K562 (cell line): ENCODE data around the gene TECPR2. TPM values are rescaled to one million over a fixed set of nuclear protein-coding genes. Genes with fewer than 3 reads are reported as not detected.

Experiments used
- FOXA3 ChIP-seq, 2 experiments: fragments of 450-650 bp in 1 of 2; sonication (generic) in 1 of 2; formaldehyde crosslinking; IDR thresholded peaks in 1 of 2; conservative IDR thresholded peaks in 1 of 2; 2 replicates each; pipeline versions ENCODE4 v1.4.0 to v1.8.0; 2020 to 2022; ENCODE audit warnings: mild to moderate bottlenecking in 2 of 2, missing genetic modification reagents in 1 of 2
- HDAC1 ChIP-seq, 2 experiments: fragments of 450-650 bp; IDR thresholded peaks; 2 replicates each; pipeline ENCODE4 v1.6.1; 2016 to 2017; ENCODE audit warnings: inconsistent platforms in 1 of 2, mild to moderate bottlenecking in 1 of 2, moderate library complexity in 1 of 2
- ILK ChIP-seq: fragments of 450-650 bp; IDR thresholded peaks from 2 replicates; pipeline ENCODE4 v1.6.1; 2016; ENCODE audit warnings: missing genetic modification characterization, low read depth, mild to moderate bottlenecking, missing compliant biosample characterization, moderate library complexity, borderline replicate concordance
- KLF10 ChIP-seq: fragments of 250-450 bp; sonication (Bioruptor Pico); IDR thresholded peaks from 2 replicates; pipeline ENCODE4 v1.6.1; 2021; ENCODE audit warnings: matching md5 sums
- MTA3 ChIP-seq: fragments of 450-650 bp; formaldehyde crosslinking; IDR thresholded peaks from 2 replicates; pipeline ENCODE4 v1.6.1; 2017; ENCODE audit warnings: mild to moderate bottlenecking, borderline replicate concordance
- NFE2L1 ChIP-seq: fragments of 450-650 bp; IDR thresholded peaks from 2 replicates; pipeline ENCODE4 v1.6.1; 2016; ENCODE audit warnings: missing genetic modification characterization, low read depth, mild to moderate bottlenecking, missing compliant biosample characterization, moderate library complexity, borderline replicate concordance
- PHB ChIP-seq: fragments of 250-450 bp; sonication (Bioruptor Pico); IDR thresholded peaks from 2 replicates; pipeline ENCODE4 v1.5.0; 2021
- RFX1 ChIP-seq: fragments of 450-650 bp; IDR thresholded peaks from 2 replicates; pipeline ENCODE4 v1.6.1; 2016; ENCODE audit warnings: mild to moderate bottlenecking, moderate library complexity
- SMARCA4 ChIP-seq: fragments of 450-650 bp; IDR thresholded peaks from 2 replicates; pipeline ENCODE4 v1.6.1; 2016
- polyA plus RNA-seq, 8 experiments: library from polyadenylated mRNA; depleted of rRNA in 4 of 8; stranded (reverse) in 5 of 8; unstranded in 3 of 8; fragments of >200 nt; fragmentation: Nextera tagmentation in 2 of 8; fragmentation: Illumina TruSeq in 1 of 8; extraction: Ambion mirVana in 2 of 8; extraction: Trizol in 1 of 8; gene quantifications; 2 replicates each; pipeline versions ENCODE4 v1.2.1 to v1.2.3, GENCODE V29; 2011 to 2014; ENCODE audit warnings: inconsistent platforms in 1 of 8, missing spikeins in 1 of 8
- total RNA-seq, 7 experiments: library from RNA; depleted of rRNA in 6 of 7; stranded (reverse); fragments of >200 nt in 6 of 7; fragmentation: Illumina TruSeq in 2 of 7; extraction: Trizol in 2 of 7; gene quantifications; 2 replicates each; pipeline versions ENCODE4 v1.2.1 to v1.2.3, GENCODE V29; 2011 to 2021; ENCODE audit warnings: low replicate concordance in 1 of 7
- TF ChIP-seq, protein P1 (sequence below): sonication (generic); IDR thresholded peaks from 2 replicates; pipeline ENCODE4 v1.6.1; 2016
- TF ChIP-seq, protein P2 (sequence below), 2 experiments: fragments of 200-800 bp in 1 of 2; sonication (Bioruptor generic) in 1 of 2; sonication (generic) in 1 of 2; formaldehyde crosslinking in 1 of 2; IDR thresholded peaks in 1 of 2; conservative IDR thresholded peaks in 1 of 2; 2 replicates each; pipeline versions ENCODE4 v1.5.0 to v1.6.1; 2016 to 2020; ENCODE audit warnings: missing compliant biosample characterization in 1 of 2, missing genetic modification characterization in 1 of 2, missing genetic modification reagents in 1 of 2
- TF ChIP-seq, protein P3 (sequence below): fragments of 450-650 bp; IDR thresholded peaks from 2 replicates; pipeline ENCODE4 v1.6.1; 2017; ENCODE audit warnings: antibody characterized with exemption, mild to moderate bottlenecking
- TF ChIP-seq, protein P4 (sequence below): fragments of 250-450 bp; sonication (Bioruptor Pico); IDR thresholded peaks from 2 replicates; pipeline ENCODE4 v1.4.0; 2020

Gene TECPR2
- total and polyA plus RNA-seq, 9 of the 15 experiments (the other 6 are each of a cell fraction or from before 2014, with no cell fraction given): 0.04 to 3.0 (median 0.83) TPM

DNA sequence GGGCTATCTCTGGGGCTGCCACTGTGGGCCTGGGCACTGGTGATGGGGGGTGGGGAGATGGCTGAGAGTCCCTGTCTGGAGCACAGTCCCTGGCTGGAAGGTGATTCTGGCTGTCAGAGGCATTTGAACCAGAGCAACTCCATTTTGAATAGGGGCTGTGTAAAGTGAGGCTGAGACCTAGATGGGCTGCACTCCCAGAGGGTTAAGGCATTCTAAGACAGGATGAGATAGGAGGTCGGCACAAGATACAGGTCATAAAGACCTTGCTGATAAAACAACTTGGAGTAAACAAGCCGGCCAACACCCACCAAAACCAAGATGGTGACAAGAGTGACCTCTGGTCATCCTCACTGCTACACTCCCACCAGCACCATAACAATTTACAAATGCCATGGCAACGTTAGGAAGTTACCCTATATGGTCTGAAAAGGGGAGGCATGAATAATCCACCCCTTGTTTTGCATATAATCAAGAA is 188.2 kb downstream of the TECPR2 start (continued):
- TF ChIP-seq MTA3 (peak; percentile 31; the same call in 1 of the 2 replicates), PHB (0 out of 2 replicates have a peak, but pooled peaks have one; percentile 61), ILK (peak; percentile 84; the same call in 1 of the 2 replicates), KLF10 (CRISPR knock-in tag) (peak; percentile 78; the same call in 1 of the 2 replicates), HDAC1 (IDR thresholded peaks at IDR 0.05) (peak in 1 of 2 experiments; percentile 43; a peak in 2 of 4 replicates), RFX1 (peak; percentile 90), FOXA3 (CRISPR knock-in tag; conservative IDR thresholded peaks at IDR 0.05 in 1 of 2, IDR thresholded peaks at IDR 0.05 in 1 of 2) (0 out of 4 replicates have a peak, but pooled peaks of 1 of the 2 experiments have one; percentile 30), NFE2L1 (tag) (peak; percentile 86), SMARCA4 (peak; percentile 38; the same call in 1 of the 2 replicates)
- TF ChIP-seq, protein P1, sequence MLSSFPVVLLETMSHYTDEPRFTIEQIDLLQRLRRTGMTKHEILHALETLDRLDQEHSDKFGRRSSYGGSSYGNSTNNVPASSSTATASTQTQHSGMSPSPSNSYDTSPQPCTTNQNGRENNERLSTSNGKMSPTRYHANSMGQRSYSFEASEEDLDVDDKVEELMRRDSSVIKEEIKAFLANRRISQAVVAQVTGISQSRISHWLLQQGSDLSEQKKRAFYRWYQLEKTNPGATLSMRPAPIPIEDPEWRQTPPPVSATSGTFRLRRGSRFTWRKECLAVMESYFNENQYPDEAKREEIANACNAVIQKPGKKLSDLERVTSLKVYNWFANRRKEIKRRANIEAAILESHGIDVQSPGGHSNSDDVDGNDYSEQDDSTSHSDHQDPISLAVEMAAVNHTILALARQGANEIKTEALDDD: peak; percentile 54; the same call in 1 of the 2 replicates
- TF ChIP-seq, protein P2, sequence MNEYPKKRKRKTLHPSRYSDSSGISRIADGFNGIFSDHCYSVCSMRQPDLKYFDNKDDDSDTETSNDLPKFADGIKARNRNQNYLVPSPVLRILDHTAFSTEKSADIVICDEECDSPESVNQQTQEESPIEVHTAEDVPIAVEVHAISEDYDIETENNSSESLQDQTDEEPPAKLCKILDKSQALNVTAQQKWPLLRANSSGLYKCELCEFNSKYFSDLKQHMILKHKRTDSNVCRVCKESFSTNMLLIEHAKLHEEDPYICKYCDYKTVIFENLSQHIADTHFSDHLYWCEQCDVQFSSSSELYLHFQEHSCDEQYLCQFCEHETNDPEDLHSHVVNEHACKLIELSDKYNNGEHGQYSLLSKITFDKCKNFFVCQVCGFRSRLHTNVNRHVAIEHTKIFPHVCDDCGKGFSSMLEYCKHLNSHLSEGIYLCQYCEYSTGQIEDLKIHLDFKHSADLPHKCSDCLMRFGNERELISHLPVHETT (CRISPR knock-in tag; conservative IDR thresholded peaks at IDR 0.05 in 1 of 2, IDR thresholded peaks at IDR 0.05 in 1 of 2): peak in 1 of 2 experiments; percentile 99; a peak in 2 of 4 replicates
- TF ChIP-seq, protein P3, sequence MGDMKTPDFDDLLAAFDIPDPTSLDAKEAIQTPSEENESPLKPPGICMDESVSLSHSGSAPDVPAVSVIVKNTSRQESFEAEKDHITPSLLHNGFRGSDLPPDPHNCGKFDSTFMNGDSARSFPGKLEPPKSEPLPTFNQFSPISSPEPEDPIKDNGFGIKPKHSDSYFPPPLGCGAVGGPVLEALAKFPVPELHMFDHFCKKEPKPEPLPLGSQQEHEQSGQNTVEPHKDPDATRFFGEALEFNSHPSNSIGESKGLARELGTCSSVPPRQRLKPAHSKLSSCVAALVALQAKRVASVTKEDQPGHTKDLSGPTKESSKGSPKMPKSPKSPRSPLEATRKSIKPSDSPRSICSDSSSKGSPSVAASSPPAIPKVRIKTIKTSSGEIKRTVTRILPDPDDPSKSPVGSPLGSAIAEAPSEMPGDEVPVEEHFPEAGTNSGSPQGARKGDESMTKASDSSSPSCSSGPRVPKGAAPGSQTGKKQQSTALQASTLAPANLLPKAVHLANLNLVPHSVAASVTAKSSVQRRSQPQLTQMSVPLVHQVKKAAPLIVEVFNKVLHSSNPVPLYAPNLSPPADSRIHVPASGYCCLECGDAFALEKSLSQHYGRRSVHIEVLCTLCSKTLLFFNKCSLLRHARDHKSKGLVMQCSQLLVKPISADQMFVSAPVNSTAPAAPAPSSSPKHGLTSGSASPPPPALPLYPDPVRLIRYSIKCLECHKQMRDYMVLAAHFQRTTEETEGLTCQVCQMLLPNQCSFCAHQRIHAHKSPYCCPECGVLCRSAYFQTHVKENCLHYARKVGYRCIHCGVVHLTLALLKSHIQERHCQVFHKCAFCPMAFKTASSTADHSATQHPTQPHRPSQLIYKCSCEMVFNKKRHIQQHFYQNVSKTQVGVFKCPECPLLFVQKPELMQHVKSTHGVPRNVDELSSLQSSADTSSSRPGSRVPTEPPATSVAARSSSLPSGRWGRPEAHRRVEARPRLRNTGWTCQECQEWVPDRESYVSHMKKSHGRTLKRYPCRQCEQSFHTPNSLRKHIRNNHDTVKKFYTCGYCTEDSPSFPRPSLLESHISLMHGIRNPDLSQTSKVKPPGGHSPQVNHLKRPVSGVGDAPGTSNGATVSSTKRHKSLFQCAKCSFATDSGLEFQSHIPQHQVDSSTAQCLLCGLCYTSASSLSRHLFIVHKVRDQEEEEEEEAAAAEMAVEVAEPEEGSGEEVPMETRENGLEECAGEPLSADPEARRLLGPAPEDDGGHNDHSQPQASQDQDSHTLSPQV: peak; percentile 100
- TF ChIP-seq, protein P4, sequence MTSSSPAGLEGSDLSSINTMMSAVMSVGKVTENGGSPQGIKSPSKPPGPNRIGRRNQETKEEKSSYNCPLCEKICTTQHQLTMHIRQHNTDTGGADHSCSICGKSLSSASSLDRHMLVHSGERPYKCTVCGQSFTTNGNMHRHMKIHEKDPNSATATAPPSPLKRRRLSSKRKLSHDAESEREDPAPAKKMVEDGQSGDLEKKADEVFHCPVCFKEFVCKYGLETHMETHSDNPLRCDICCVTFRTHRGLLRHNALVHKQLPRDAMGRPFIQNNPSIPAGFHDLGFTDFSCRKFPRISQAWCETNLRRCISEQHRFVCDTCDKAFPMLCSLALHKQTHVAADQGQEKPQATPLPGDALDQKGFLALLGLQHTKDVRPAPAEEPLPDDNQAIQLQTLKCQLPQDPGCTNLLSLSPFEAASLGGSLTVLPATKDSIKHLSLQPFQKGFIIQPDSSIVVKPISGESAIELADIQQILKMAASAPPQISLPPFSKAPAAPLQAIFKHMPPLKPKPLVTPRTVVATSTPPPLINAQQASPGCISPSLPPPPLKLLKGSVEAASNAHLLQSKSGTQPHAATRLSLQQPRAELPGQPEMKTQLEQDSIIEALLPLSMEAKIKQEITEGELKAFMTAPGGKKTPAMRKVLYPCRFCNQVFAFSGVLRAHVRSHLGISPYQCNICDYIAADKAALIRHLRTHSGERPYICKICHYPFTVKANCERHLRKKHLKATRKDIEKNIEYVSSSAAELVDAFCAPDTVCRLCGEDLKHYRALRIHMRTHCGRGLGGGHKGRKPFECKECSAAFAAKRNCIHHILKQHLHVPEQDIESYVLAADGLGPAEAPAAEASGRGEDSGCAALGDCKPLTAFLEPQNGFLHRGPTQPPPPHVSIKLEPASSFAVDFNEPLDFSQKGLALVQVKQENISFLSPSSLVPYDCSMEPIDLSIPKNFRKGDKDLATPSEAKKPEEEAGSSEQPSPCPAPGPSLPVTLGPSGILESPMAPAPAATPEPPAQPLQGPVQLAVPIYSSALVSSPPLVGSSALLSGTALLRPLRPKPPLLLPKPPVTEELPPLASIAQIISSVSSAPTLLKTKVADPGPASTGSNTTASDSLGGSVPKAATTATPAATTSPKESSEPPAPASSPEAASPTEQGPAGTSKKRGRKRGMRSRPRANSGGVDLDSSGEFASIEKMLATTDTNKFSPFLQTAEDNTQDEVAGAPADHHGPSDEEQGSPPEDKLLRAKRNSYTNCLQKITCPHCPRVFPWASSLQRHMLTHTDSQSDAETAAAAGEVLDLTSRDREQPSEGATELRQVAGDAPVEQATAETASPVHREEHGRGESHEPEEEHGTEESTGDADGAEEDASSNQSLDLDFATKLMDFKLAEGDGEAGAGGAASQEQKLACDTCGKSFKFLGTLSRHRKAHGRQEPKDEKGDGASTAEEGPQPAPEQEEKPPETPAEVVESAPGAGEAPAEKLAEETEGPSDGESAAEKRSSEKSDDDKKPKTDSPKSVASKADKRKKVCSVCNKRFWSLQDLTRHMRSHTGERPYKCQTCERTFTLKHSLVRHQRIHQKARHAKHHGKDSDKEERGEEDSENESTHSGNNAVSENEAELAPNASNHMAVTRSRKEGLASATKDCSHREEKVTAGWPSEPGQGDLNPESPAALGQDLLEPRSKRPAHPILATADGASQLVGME: peak; percentile 53; the same call in 1 of the 2 replicates
